HG02610 (cell line): Measurements from ENCODE around the gene ZBTB40.

Experiments used
- ATAC-seq: cut with Tn5 transposase; IDR thresholded peaks from one replicate; pipeline ENCODE4 v1.9.1; 2021; ENCODE audit warnings: mild to moderate bottlenecking, moderate library complexity; ENCODE audit not compliant: unreplicated experiment

ZBTB40 gene

DNA sequence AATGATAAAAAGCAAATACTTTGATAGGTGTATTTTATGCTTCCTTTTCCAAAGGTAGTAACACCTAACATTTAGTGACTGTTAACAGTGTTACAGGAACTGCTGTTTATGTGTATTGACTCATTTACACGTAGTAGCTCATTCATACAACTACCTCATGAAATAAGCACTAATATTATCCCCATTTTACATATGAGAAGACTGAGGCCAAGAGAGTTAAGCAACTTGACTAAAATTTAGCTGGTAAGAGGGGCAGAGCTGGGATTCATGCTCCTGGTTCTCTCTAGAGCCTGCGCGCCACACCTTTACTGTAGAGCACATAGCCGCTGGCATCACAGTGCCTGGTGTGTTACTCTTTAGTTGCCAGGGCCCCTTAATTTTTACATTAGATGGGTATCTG lies 11.3 kb downstream of the ZBTB40 start:
- no peak for ATAC-seq

DNA sequence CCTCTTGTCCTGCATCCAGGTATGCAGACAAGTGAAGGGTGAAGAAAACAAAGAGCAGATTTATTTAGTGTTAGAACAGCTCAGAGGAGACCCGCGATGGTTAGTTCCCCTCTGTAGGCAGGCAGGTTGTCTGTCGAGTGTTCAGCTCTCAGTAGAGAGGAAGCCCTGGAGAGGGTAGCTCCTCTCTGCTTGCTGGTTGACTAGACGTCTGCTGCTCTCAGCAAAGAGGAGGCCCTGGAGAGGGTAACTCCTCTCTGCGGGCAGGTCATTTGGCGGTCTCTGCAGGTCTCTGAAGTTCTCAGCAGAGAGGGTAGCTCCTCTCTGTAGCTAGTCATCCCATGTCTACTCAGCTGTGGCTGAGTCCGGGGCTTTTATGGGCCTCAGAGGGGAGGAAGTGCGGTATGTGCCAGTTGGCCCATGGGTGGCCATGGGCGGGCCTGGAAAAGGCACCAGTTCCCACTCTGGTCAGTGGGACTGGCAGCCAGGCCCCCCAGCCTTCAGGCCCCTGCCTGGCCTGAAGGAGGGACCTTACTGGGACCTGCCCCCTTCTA lies 13.4 kb downstream of the ZBTB40 start:
- ATAC-seq, result no peak

GRCh38 chr1:22465671-22466070 lies 14.0 kb downstream of the ZBTB40 start:
- no peak for ATAC-seq

GRCh38 chr1:22470227-22470626 lies 18.6 kb downstream of the ZBTB40 start:
- ATAC-seq, result no peak

DNA sequence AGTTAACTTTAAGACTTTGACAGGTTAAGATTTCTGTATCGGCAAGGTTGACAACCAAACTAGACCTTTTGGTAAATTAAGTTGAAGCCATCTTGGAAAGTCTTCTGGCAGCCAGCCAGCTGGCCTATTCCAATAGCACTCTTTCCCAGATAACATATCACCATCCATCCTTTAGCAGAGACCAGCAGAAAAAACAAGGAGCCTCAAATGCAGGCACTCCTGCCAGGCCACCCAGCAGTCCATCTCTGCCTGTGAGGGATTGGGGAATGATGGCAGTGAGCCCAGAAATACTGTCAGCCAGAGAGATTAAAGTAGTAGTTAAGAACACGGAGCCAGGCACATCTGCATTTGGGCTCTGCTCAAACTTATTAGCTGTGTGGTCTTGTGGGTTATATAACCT lies 19.4 kb downstream of the ZBTB40 start:
- ATAC-seq, result no peak

DNA sequence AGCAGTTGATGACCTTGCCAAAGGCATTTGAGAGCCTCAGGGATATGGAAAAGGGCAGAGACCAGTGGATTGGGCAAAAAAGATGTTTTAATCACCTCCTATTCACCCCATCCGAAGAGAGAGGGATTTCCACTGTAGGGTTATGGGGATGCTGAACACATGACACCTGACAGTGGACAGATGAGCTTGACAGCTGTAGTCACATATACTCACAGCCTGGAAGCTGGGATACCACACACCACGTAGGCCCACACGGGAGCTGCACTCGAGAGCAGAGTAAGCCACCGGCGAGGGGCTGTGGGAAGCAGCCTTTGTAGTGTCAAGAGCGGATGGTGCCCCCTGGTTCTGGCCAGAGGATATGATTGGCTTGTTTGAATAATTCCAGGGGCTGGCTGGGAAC lies 20.0 kb downstream of the ZBTB40 start:
- no peak for ATAC-seq

- no peak for ATAC-seq
Measured at GRCh38 chr1:22472596-22472995, 20.9 kb downstream of the ZBTB40 start.

- ATAC-seq, result no peak
Measured at GRCh38 chr1:22473952-22474351, 22.3 kb downstream of the ZBTB40 start.

- no peak for ATAC-seq
Measured at GRCh38 chr1:22476566-22476965, 24.9 kb downstream of the ZBTB40 start.

DNA sequence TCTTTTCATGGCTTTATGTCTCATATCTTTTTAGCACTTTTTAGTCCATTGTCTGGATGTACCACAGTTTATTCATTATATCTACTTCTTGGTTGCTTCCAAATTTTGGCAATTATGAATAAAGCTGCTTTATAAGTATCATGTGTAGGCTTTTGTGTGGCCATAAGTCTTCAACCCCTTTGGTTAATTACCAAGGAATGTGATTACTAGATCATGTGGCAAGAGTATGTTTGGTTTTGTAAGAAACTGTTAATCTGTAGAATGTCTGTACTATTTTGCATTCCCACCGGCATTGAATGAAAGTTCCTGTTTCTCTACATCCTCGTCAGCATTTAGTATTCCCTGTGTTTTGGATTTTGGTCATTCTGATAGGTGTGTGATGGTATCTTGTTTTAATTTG lies 31.5 kb downstream of the ZBTB40 start:
- ATAC-seq, result no peak

DNA sequence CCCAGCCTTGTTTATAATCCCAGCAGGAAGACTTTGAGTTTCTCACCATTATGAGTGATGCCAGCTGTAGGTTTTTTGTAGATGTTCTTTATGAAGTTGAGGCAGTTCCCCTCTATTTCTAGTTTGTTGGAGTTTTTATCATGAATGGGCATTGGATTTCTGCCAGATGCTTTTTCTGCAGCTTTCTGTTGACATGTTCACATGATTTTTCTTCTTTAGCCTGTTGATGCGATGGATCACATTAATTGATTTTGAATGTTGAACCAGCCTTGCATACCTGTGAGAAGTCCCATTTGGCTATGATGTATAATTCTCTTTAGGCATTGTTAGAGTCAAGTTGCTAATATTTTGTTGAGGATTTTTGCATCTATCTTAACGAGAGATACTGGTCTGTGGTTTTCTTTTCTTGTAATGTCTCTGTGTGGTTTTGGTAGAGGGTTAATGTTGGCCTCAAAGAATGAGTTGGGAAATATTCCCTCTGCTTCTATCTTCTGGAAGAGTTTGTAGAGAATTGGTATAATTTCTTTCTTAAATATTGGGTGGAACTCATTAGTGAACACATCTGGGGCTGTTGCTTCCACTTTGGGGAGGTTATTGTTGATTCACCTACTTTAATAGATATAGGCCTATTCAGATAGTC lies 33.2 kb downstream of the ZBTB40 start:
- ATAC-seq, result no peak

DNA sequence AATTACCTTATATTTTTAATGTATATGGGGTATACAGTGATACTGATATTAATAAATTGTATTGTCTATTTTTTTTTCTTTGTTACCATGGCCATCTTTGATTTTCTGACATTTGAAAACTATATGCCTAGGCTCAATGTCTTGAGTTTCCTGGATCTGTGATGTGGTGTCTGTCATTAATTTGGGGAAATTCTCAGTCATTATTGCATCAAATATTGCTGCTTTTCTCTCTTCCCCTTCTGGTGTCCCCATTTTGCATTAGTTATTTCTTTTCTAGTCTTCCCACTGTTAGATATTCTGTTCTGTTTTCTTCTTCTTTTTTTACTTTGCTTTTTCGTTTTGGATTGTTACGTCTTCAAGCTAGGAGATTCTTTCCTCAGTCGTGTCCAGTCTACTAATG lies 33.8 kb downstream of the ZBTB40 start:
- ATAC-seq, result no peak

- ATAC-seq, result no peak
Measured at GRCh38 chr1:22487781-22488180, 36.1 kb downstream of the ZBTB40 start.

GRCh38 chr1:22488319-22488718 lies 36.7 kb downstream of the ZBTB40 start:
- ATAC-seq, result no peak

- no peak for ATAC-seq
Measured at GRCh38 chr1:22489278-22489677, 37.6 kb downstream of the ZBTB40 start.

- ATAC-seq, result no peak
Measured at GRCh38 chr1:22489823-22490222, 38.2 kb downstream of the ZBTB40 start.

DNA sequence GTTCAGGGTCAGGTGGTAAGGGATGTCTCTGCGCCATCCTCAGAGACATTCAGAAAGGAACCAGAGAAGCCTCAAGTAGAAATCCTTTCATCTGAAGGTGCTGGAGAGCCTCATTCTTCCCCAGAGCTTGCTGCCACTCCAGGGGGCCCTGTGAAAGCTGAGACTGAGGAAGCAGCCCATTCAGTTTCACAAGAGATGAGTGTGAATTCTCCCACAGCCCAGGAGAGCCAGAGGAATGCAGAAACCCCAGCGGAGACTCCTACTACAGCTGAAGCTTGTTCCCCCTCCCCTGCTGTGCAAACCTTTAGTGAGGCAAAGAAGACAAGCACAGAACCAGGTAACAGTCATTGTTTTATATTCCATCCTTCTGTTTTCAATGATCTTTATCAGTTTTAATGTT lies 38.7 kb downstream of the ZBTB40 start:
- ATAC-seq, result no peak

DNA sequence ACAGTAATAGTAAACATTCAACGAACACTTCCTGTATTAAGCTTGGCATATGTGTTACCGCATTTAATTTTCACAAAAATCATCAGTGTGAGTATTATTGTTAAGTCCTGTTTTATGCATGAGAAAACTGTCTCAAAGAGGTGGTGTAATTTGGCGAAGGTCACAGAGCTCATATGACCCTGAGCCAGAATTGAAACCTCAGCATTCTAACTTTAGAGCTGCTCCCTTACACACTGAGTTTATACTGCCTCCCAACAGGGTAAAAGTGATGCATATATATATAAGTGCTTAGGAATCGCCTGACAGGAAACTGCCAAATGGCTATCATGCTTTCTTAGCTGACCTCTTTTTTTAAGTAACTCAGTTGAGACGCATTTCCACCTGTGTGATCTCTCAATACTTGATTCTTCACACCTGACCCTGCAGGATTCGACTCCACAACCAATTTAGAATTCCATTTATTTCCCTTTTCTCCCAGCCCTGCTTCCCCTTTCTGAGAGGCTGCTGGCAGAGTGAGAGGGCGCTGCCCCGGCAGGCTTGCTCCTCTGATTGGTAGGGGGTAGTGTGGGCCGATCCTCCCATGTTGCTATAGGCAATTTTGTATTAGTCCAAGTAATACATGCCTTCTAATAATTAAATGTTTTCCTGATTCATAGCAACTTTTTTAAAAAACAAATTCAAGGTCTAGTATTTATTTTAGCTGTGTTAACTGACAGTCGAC lies 40.5 kb downstream of the ZBTB40 start:
- ATAC-seq, result no peak

DNA sequence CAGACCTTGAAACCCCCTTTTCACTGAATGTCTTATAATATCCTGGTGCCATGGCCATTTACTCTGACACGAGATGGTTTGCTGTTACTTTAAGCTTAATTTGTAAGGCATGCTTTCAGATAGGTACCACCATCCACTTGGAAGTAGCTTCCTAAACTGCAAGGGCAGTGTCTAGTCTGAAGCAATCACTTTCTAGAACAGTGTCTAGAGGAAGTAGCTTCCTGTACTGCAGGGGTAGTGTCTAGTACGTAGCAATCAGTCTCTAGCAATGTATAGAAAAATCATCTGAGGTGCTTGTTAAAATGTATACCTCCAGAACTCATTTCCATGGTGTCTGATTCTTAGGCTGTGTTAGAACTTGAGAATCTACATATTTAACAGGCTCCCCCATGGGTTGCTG lies 42.5 kb downstream of the ZBTB40 start:
- no peak for ATAC-seq

- no peak for ATAC-seq
Measured at GRCh38 chr1:22494943-22495579, 43.4 kb downstream of the ZBTB40 start.

- no peak for ATAC-seq
Measured at GRCh38 chr1:22496536-22497160, 45.0 kb downstream of the ZBTB40 start.

DNA sequence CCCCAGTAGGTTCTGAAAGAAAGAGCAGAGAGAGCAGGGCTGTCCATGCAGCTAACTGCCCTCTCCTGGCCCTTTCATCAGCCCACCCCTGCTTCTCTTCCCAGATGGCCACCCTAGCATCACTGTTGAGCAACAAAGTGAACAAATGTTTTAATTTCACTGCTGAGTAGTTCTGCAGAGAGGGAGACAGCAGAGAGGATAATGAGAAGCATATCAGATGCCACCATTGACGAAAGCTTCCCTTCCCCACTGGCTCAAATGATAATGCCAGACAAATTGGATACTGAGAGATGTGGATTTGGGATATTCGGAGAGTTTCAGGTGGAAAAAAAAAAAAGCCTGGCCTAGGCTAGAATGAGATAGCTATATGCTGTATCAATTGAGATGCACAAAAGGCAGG lies 46.8 kb downstream of the ZBTB40 start:
- no peak for ATAC-seq
